ENCODE data around the gene PRM2. TPM values are rescaled to one million over a fixed set of nuclear protein-coding genes. Genes with fewer than 3 reads are reported as not detected.

The PRM2 gene
- total RNA-seq, 6 experiments from 2014 or later: not detected

DNA sequence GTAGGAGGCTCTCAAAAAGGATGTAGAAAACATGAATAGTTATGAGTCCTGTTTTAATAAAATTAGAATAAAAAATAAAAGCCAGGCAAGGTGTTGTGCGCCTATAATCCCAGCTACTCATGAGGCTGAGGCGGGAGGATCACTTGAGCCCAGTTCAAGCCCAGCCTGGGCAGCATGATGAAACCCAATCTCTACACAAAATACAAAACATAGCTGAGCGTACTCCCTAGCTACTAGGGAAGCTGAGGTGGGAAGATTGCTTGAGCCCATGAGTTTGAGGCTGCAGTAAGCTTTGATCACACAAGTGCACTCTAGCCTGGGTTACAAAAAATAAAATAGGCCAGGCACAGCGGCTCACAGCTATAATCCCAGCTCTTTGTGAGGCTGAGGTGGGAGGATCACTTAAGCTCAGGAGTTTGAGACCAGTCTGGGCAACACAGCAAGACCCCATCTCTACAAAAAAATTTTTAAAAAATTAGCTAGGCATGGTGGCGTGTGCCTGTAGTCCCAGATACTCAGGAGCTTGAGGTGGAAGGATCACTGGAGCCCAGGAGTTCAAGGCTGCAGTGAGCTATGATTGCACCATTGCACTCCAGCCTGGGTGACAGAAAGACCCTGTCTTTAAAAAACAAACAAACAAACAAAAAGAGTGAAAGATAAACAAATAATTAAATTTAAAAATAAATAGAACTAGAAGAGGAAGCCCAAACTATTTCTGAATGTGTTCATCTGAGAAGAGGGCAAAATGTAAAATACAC lies 22.0 kb upstream of the PRM2 start:
- Mint-ChIP-seq H3K9me3 (no peaks in the 10 kb centered on the region), H3K27ac (no peak overlapping the region), H3K27me3 (ENCODE audit: insufficient read depth) (peaks cover 2% of the 10 kb centered on the region; the same call in 1 of the 2 replicates), H3K36me3 (ENCODE audit: low read depth) (no peaks in the 10 kb centered on the region), H3K4me1 (ENCODE audit: low read depth) (peaks cover 20% of the 10 kb centered on the region), H3K4me3 (no peak overlapping the region)
- DNase-seq: no peak
- no peak for TF ChIP-seq CTCF (IDR thresholded peaks at IDR 0.05)

DNA sequence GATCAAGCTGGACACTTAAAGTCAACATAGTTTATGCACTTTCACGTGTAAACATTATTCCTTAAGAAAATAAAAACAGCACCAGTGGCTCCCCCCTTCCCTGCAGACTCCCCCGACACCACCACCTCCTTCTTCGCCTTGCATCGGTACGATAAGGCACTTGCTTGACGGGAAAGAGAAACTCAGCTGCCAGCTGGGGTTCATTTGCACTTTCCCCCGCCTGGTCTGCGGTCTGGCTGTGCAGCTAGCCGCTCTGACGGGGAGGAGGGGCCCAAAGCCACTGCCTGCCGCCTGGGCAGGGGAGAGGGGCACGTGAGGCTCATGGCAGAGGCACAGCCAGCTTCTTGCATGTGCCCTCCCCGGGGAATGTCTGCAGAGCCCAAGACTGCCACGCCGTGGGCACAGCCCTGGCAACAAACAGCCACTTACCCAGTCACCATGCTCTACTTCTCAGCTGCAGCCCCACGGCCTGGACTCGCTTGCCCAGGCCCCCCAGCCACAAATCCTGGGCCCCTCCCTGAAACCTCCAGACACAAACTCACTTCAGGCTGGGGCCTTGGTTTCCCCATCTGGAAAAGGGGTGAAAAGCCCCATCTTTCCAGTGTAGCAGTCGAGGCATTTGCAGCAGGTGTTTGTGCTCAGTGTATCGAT lies 21.3 kb upstream of the PRM2 start:
- no peak for TF ChIP-seq CTCF (IDR thresholded peaks at IDR 0.05)
- peak; percentile 23 for DNase-seq
- Mint-ChIP-seq H3K27me3 (ENCODE audit: insufficient read depth) (peaks cover 1% of the 10 kb centered on the region; the same call in 1 of the 2 replicates), H3K36me3 (ENCODE audit: low read depth) (no peaks in the 10 kb centered on the region), H3K4me1 (ENCODE audit: low read depth) (peaks cover 17% of the 10 kb centered on the region), H3K27ac (no peak overlapping the region), H3K9me3 (no peaks in the 10 kb centered on the region), H3K4me3 (peak overlapping the region; percentile 77)

GRCh38 chr16:11296706-11297491 lies 20.6 kb upstream of the PRM2 start:
- H3K4me3 Mint-ChIP-seq: peak overlapping the region; percentile 77
- DNase-seq: no peak
- H3K36me3 Mint-ChIP-seq (ENCODE audit: low read depth): no peaks in the 10 kb centered on the region
- no peak overlapping the region for H3K27ac Mint-ChIP-seq
- no peaks in the 10 kb centered on the region for H3K9me3 Mint-ChIP-seq
- peaks cover 4% of the 10 kb centered on the region; the same call in 1 of the 2 replicates for H3K27me3 Mint-ChIP-seq (ENCODE audit: insufficient read depth)
- peaks cover 17% of the 10 kb centered on the region for H3K4me1 Mint-ChIP-seq (ENCODE audit: low read depth)
- no peak for TF ChIP-seq CTCF (IDR thresholded peaks at IDR 0.05)

- H3K4me3 Mint-ChIP-seq: no peak overlapping the region
- peaks cover 17% of the 10 kb centered on the region for H3K4me1 Mint-ChIP-seq (ENCODE audit: low read depth)
- peaks cover 6% of the 10 kb centered on the region for H3K27me3 Mint-ChIP-seq (ENCODE audit: insufficient read depth)
- H3K36me3 Mint-ChIP-seq (ENCODE audit: low read depth): no peaks in the 10 kb centered on the region
- no peak for TF ChIP-seq CTCF (IDR thresholded peaks at IDR 0.05)
- no peak for DNase-seq
- no peaks in the 10 kb centered on the region for H3K9me3 Mint-ChIP-seq
- H3K27ac Mint-ChIP-seq: no peak overlapping the region
Observed at GRCh38 chr16:11296351-11296705, 20.0 kb upstream of the PRM2 start.

DNA sequence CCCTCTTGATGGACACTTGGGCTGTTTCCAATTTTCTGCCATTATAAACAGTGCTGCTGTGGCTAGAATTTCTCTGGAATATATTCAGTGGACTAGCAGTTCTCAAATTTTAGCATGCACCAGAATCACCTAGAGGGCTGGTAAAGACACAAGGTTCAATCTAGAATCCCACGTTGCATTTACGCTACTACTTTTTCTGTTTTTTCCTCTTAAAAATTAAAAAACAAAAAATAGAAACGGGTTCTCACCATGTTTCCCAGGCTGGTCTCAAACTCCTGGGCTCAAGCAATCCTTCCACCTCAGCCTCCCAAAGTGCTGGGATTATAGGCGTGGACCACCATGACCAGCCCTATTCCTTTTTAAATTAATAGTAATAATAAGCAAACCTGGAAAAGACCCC lies 19.4 kb upstream of the PRM2 start:
- no peaks in the 10 kb centered on the region for H3K9me3 Mint-ChIP-seq
- peaks cover 17% of the 10 kb centered on the region for H3K4me1 Mint-ChIP-seq (ENCODE audit: low read depth)
- no peak overlapping the region for H3K4me3 Mint-ChIP-seq
- no peaks in the 10 kb centered on the region for H3K36me3 Mint-ChIP-seq (ENCODE audit: low read depth)
- no peak for DNase-seq
- H3K27me3 Mint-ChIP-seq (ENCODE audit: insufficient read depth): peaks cover 11% of the 10 kb centered on the region
- TF ChIP-seq CTCF (IDR thresholded peaks at IDR 0.05): no peak
- H3K27ac Mint-ChIP-seq: no peak overlapping the region
